Coronary artery (tissue), 2 donors: Measurements from ENCODE around the gene ACTN1.
A peak's percentile ranks its signal among the peaks of the same experiment; 100 is the strongest.

ENCODE experiments used
- DNase-seq: peaks from one replicate; pipeline ENCODE4 v3.0.0-alpha.2; 2017; ENCODE audit warnings: low spot score
- H3K27ac ChIP-seq, 2 donors: fragments of 200-600 bp; sonication (generic); one replicate each; pipeline ENCODE4 v1.5.1; 2016 to 2019
- H3K4me3 ChIP-seq: fragments of 200-600 bp; sonication (generic); 2 replicates; pipeline ENCODE4 v1.5.1; 2016; ENCODE audit warnings: mild to moderate bottlenecking, moderate library complexity
- CTCF ChIP-seq: fragments of 200-600 bp; sonication (generic); IDR thresholded peaks from one replicate; pipeline ENCODE4 v1.5.1; 2019; ENCODE audit warnings: antibody characterized with exemption

The ACTN1 gene

GRCh38 chr14:68866991-68867533, 112.0 kb downstream of the ACTN1 start:
- Histone ChIP-seq H3K27ac (no peak overlapping the region), H3K4me3 (no peak overlapping the region)
- TF ChIP-seq CTCF, result no peak
- no peak for DNase-seq

GRCh38 chr14:68865542-68865941, 113.6 kb downstream of the ACTN1 start:
- no peak overlapping the region for H3K27ac ChIP-seq
- no peak for TF ChIP-seq CTCF
- no peak for DNase-seq
- H3K4me3 ChIP-seq, result no peak overlapping the region

- no peak for DNase-seq
- H3K4me3 ChIP-seq, result no peak overlapping the region
- H3K27ac ChIP-seq, result no peak overlapping the region
- TF ChIP-seq CTCF, result no peak
Measured at GRCh38 chr14:68864361-68864750, 114.7 kb downstream of the ACTN1 start.

GRCh38 chr14:68863610-68864360, 115.3 kb downstream of the ACTN1 start:
- Histone ChIP-seq H3K27ac (no peak overlapping the region), H3K4me3 (no peak overlapping the region)
- DNase-seq, result no peak
- no peak for TF ChIP-seq CTCF

- Histone ChIP-seq H3K4me3 (no peak overlapping the region), H3K27ac (no peak overlapping the region)
- DNase-seq, result no peak
- TF ChIP-seq CTCF, result peak; percentile 36
Measured at GRCh38 chr14:68862954-68863594, 116.0 kb downstream of the ACTN1 start.

- H3K4me3 ChIP-seq, result no peak overlapping the region
- TF ChIP-seq CTCF, result no peak
- no peak overlapping the region for H3K27ac ChIP-seq
- DNase-seq, result no peak
Measured at GRCh38 chr14:68860771-68861170, 118.3 kb downstream of the ACTN1 start.
